GM18868 (cell line): ENCODE results near the gene KCNN3.

Experiments used
- ATAC-seq: cut with Tn5 transposase; IDR thresholded peaks from one replicate; pipeline ENCODE4 v1.9.1; 2021; ENCODE audit warnings: mild to moderate bottlenecking, moderate library complexity; ENCODE audit not compliant: unreplicated experiment

KCNN3 gene

DNA sequence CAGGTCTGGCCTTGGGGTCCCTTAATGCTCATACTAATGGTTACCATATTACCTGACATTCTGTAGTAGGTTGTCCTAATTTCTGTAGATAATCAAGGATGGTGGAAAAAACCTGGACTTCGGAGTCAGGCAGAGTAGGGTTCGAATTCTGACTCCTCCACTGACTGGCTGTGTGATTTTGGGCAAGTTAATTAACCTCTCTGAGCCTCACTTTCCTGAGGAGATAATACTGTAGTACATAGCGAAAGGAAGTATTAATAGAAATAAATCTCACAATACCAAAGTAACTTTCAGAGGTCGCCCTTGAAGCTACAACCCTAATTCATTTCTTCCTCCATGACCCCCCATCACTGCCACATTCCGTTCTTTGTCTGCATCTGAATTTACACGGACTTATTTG lies 72.9 kb downstream of the KCNN3 start:
- no peak for ATAC-seq

DNA sequence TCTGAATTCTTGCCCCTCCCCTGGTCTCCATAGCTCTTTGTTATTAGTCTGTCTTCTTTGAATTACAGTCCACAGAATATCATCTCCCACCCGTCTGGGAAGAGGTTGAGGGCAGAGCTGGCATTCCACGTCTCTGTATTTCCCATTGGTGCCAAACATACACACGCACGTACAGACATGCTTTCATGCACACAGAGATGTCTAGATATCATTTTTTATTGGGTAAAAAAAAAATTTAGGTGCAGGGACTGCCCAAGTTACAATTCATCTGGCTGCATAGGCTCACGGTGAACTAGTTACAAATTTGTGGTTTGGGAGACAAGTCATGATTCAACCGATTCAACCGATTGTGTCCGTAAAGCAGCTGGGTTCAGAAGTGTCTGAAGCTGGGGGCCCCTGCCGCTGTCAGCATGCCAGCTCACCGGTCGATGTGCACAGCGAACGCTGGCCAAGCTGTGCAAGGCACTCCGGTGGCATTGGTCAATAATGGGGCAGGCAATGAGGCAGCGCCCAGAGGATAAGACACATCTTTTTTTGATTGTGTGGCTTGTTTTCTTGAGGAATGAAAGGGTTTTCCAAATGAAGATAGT lies 73.7 kb downstream of the KCNN3 start:
- no peak for ATAC-seq

DNA sequence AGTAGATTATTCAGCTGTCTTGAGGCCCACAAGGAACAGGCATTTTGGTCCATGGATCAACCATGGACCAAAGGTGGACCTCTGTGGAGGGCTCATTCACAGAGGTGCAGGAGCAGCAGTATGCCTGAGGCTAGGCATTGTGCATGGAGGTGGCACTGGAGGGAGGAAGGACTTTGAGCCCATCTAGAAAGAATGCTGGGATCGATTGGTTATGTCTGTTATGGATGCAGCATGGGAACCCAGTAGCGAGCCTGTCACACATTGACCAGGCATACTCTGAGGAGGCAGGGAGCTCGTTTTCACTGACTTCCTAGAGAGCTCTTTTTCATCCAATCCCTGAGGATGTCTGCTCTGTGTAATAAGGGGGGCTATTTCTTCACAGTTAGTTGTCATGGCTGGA lies 75.5 kb downstream of the KCNN3 start:
- no peak for ATAC-seq

DNA sequence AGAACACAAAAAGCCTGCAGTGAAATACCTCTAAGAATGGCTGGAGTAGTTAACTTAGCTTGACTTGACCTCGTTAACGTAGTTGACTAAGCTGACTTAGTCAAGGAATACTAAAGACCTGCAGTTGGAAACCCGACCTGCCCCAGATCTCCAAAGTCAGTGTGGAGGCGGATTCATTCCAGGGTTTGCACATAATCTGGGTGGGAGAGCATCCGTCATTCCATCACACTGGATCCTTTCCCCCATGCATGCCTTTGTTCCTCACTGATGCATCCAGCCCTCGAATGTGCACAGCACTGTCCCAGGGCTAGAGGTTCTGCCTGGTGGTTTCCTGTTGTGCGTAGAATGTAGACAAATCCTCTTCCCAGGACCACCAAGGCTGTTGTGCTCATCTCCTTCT lies 76.4 kb downstream of the KCNN3 start:
- ATAC-seq, result no peak

DNA sequence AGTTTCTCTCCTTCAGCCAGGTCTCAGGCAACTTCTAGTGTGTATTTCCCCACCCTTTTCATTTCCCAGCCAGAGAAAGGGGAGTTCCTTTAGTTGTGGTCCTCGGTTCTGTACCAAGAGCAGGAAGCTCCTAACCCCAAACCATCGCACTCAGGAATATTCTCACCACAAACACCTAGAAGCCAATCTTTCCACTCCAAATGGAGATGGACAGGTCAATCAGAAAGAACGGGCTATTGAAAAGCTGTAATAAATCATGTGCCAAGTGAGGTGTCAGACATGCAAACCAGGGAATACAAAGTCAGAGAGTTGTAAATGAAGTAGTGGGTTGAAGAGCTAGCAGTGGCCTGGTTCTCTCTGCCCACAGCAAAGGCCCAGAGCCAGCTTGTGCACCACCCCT lies 77.2 kb downstream of the KCNN3 start:
- no peak for ATAC-seq

DNA sequence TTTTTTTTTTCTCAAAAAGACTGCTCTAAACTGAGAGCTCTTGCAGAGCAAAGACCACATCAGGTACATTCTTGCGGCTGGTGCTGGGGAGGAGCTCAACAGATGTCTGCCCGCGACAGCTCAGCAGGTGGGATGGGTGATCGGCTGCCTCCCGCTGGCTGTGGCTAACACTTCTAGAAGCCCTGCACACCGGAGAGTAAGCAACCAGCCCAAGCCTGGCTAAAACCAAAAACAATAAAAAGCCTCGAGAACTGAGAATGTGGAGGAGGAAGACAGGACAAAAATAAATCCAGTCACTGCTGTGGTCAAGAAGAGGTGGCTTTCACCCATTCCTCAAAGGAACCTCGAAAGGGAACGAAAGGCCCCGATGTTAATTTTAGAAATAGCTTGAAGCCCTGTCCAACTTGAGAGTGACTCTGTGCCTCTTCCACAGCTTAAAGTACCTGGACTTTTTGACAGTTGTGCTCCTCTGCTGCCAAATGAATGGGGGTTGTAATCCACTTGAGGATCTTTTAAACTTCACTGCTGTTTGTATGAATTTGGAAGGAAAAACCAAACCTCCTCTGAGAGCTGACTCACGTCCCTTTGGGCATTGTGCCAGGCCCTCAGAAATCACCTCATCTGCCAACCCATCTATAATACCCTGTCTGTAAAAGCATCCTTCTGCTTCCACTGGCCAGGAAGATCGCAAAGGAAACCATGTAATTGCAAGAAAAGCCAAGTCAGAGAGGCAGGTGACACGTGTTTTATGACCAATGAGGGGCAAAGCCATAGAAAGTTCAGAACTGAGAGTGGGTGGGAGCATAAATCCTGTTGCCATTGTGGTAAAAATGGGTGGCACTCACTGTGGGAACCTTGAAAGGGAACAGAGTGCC lies 78.6 kb downstream of the KCNN3 start:
- ATAC-seq, result peak; percentile 83

DNA sequence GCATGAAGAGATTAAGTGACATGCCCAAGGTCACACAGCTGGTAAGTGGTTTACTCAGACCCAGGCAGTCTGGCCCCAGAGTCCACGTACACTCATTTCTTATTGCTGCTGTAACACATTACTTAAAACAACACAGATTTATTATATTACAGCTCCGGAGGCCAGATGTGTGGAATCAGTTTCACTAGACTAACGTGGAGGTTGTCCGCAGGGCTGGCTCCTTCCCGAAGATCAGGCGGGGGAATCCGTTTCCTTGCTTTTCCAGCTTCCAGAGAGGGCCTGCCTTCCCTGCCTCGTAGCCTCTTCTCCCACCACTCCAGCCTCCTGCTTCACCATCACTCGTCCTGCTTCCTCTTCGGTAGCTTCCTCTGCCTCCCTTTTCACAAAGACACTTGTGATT lies 81.2 kb downstream of the KCNN3 start:
- no peak for ATAC-seq

DNA sequence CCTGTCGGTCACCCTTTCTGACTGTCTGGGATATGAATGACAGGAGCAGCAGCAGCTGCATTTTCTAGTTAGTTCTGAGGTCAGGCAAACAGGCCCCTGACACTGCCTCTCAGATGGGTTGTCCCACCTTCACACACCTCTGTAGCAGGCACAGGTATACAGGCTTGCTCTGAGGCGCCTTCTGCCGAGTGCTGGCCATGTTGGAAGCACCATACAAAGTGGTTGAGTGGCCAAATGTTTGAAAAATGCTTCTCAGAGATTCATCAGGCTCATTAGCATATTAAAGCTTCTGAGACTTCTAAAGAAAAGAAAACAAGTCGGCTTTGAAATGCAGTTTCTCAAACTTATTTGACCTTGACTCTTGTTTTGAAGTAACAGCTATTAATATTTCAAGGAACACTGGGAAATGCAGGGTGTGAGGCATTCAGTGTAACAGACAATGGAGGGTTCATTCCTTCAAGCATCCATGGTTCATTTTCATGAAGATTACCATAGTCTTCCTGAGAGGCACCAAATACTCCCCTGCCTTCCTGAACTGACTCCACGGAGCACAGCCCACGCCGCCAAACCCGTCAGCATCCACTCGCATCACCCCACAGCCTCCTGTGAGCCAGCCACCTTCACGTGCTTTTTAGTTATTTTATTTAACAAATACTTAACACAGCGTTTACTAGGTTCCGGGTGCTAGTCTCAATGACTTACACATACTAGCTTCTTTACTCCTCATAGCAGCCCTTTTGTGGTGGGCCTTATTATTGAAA lies 81.8 kb downstream of the KCNN3 start:
- ATAC-seq, result no peak

DNA sequence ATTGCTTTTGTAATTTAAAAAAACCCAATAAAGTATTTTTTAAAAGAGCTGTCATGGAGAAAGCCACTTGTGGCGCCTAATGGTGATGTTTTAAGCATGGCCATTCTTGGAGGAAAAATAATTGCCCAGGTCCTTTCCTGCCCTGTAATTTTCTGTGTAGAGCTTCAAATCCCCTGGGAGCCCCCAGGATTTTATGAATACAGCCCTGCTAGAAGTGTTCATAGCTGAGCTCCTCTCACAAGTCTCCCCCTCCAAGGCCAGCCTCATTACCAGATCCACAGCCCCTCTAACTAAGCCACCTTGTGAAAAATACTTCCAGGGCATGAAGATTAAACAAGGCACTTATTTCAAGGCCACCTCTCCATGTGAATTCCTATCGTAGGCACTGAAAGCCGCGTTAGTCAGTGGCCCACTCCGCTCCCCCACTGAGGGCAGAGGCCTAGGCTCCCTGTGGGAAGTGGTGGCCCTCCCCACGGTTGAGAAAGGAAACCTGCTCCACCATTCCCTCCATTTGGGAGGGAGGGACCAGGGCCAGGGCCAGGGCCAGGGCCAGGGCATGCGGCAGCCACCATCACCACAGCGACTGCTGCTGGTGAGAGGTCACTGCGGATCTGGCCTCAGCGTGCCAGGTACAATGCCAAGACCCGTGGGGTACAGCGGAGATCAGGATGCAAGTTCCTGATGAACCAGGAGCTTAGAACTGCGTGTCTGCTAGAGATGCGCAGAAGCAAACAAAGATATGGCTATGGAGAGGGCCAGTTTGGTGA lies 83.1 kb downstream of the KCNN3 start:
- ATAC-seq, result no peak

DNA sequence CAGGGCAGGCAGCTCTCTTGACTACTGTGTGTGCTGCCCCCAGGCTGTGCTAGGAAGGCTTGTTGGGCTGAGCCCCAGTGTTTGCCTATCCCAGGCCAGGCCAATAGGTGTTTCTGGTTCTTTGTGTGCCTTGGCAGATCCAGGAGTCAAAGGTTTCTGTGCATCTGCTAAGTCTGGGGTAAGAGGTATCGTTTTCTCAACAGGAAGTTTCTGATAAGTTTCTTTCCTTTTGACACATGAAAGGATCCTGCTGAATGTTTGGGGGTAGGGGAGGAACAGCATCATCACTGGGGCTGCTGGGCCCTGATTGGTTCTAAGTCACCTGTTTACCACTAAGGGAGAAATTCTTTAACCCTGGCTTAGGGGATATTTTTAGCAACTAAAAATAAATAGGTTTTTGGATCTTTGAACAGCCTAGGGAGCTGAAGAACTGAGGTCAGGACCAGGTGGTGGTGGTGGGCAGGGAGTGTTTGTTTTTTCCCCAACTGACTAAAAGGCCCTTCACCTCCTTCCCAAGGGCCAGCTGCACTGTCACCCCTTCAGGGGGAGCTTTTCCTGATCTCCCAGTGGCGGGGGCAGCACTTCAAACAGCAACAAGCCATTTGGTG lies 85.1 kb downstream of the KCNN3 start:
- peak; percentile 80 for ATAC-seq

DNA sequence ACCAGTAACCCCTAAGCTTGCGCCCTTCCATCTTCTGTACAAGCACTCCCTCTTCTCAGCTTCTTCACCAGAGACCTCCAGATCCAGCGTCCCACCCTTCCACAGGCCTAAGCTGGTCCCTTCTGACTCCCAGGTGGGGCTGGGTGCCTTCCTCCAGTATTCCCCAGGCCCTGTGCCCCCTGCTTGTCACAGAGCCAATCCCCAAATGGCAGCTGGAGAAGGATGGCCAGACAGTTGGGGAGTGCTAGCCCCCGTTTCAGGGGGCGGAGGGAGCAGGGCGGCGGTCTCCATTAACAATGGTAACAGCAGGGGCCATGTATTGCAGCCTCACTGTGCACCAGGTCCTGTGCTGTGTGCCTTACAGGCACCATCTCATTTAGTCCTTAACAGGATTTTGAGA lies 85.7 kb downstream of the KCNN3 start:
- no peak for ATAC-seq

DNA sequence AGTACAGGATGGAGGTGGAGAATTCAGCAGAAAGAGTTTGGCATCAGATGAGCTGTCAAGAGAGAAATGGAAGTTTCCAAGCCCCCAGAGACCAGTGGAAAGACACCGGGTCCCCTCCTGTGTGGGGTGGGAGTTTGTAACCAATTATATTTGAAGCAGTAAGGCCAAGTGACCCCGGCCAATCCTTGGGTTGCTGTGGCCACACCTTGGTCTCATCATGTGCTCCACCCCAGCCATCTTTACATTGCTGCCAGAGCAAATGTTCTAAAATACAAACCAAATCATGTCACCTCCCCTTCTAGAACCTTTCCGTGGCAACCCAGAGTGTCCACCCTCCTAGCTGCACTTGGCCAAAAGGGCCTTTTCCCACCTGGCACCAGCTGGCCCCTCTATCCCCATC lies 86.1 kb downstream of the KCNN3 start:
- no peak for ATAC-seq

DNA sequence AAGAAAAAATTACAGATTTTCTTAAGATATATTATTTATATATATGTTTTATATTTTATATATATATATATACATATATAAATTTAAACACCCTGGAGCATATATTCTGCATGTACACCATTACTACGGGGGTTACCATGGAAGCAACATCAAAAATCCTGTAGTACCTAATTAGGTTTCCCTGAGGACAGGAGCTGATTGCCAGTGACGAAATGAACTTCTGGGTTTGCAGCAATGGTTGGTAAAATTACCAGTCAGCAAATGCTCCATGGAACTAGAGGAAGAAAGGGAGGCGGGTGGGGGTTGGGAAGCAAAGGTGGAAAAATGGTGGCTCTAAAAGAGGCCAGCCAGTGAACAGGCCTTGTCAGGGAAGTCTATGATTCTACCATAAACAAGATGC lies 89.5 kb downstream of the KCNN3 start:
- no peak for ATAC-seq

DNA sequence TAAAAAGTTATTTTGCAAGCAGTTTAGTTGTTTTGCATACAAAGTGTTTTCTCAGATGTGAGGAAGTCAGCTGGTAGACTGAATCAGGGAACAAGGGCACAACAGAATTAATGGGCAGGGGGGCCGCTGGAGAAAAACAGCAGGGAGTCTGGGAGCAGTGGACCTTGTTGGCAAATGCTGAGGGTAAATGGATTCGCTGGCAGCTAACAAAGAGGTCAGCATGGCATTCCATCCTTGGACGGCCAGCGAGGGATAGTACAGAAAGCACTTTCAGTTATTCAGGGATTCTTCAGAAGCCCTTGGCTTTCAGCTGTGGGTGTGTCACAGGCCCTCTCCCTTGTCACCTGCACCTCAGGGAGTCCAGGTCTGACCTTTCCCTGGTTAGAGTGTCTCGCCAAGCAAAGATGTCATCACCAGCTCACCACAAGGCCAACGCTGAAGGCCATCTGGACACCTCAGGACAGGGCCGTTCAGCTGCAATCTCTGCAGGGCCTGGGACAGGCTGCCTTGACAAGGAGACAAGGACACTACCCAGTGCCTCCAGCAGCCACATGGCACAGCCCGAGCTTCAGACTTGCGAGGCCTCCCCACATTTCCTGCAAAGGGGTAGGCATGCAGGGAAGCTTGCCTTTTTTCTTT lies 90.4 kb downstream of the KCNN3 start:
- ATAC-seq, result no peak

DNA sequence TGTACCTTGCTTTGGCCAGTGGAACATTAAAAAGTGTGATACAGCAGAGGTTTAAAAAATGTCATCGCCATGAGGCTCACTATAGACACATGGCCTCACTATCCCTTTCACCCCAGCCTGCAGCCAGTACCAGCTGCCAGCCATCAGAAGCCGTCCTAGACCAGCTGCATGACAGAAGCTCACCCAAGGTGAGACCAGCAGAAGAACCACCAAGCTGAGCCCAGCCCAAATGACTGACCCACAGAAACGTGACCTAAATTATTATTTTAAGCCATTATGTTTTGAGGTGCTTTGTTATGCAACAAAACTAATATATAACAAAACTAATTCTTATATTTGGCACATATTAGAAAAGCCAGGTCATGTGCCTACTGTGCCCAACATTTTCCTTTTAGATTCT lies 91.1 kb downstream of the KCNN3 start:
- no peak for ATAC-seq

DNA sequence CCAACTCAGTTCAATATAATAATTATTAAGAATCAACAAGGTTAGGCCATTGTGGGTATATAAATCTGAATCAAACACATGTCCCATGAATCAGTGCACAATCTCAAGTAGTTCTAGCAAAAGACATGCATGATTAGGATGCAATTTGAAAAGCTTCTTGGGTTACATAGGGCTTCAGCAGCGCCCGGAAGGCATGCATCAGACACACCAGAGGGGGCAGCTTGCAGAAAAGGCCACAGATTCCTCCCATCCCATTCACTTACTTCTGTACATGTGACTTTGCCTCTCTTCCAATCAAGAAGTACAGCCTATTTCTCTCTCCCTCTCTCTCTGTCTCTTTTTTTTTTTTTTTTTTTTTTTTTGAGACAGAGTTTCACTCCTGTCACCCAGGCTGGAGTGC lies 91.8 kb downstream of the KCNN3 start:
- ATAC-seq, result no peak

DNA sequence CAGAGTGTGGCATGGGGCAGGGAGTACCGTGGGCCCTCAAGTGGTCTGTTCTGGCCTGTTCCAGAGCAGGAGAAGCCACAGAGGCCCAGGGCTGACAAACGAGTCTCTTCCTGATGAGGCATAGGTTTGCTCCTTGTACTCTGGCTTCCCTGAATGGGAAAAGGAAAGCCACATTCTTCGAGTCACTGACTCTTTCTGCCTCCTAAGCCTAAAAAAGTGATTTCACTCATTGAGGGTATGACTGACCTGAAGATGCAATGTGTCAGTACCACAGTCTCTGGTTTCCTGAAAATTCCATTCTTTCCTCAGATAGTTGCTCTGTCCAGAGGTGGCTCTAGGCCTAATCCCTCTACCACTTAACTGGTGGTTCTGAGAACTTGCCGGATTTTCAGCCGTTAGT lies 92.3 kb downstream of the KCNN3 start:
- ATAC-seq, result no peak

DNA sequence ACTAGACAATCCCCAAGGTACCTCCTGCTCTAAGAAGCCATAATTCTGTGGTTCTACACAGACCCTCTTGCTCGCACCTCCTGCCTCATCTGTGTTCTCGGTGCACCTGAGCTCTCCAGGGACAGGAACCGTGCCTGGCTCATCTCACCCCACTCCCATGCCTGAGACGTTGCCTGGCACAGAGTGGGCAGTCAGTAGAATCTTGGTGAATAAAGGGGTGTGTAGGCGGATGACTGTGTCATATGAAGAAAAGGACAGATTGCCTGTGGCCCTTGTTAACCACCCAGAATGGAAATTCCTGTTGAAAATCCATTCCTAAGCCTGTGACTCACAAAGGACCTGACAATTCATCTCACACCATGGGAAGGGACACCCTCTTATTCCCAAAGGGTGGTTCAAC lies 92.9 kb downstream of the KCNN3 start:
- ATAC-seq, result no peak

DNA sequence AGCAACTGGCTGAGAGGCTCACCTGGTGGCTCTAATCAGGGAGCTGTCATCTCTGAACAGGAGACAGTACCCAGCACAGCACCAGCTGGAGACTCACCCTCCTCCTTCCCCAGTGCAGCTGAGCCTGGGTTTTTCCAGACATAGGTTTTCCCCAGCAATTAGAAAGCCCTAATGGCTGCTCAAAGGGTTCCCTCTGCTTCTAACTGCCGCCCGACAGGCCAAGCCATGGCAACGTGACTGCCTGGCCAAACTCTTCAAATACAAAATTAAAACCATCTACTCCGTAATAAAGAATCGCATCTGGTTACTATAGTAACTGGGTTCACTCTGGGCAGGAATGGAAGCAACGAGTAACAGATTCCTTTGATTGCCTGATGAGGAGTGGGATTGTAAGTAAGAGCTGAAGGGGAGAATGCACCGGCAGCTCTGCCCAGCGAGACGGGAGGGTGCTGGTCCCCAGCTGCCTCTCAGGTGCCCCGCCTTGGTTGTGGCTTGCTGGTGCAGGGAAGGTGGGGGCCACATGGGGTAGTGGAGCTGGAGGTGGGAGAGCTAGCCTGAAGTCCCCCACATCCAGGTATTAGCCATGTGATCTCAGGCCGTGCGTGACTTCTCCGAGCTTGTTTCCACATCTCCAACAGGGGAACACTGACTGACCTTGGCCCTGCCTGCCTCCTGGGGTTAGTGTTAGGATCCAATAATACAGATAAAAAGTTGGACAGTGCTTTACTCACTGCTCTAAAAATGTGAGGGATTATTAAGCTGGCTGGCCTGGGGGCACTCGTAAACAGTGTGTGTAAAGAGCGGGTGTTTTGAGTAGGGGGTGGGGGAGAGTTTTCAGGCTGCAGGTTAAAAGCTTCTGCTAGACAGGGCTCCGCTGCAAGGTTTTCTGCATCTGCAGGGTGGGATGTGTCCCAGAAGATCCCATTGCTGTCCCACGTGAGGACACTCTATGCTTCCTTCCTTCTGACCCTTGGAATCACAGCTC lies 94.2 kb downstream of the KCNN3 start:
- ATAC-seq, result no peak
